ENCODE results near the gene SUPT6H. TPM values are rescaled to one million over a fixed set of nuclear protein-coding genes. Genes with fewer than 3 reads are reported as not detected.

The SUPT6H gene
- total and polyA plus RNA-seq, 2 of the 4 experiments (the other 2 are of a cell fraction): 41.4 to 44.8 TPM

- Histone ChIP-seq H3K56ac (ENCODE audit: extremely low read depth, insufficient read depth, low read length) (no peak overlapping the region), H3K9me1 (ENCODE audit: insufficient read depth, low read length) (0 out of 2 replicates have a peak, but pooled peaks cover 9% of the 10 kb centered on the region), H2AK5ac (ENCODE audit: low read depth, low read length) (peak overlapping the region; percentile 85; the same call in 1 of the 2 replicates), H3K9ac (ENCODE audit: low read depth, low read length) (no peak overlapping the region), H3K23ac (ENCODE audit: low read depth, low read length) (no peak overlapping the region), H2BK5ac (ENCODE audit: low read depth, low read length, poor library complexity, severe bottlenecking) (no peak overlapping the region), H3K18ac (ENCODE audit: low read depth, low read length) (no peak overlapping the region), H3K4me1 (ENCODE audit: control insufficient read depth, insufficient read depth, low read length) (peaks cover 5% of the 10 kb centered on the region; the same call in 1 of the 2 replicates), H3K27me3 (ENCODE audit: control insufficient read depth, insufficient read depth, low read length) (no peaks in the 10 kb centered on the region), H4K5ac (ENCODE audit: low read depth, low read length) (no peak overlapping the region), H3K4me2 (ENCODE audit: low read depth, low read length) (no peak overlapping the region), H3K79me1 (ENCODE audit: low read depth in 1 of 2, low read length in 2 of 2) (peaks cover 0 to 15% of the 10 kb centered on the region in 2 experiments; a peak in 1 of 4 replicates), H4K20me1 (ENCODE audit: insufficient read depth, low read length) (peaks cover 16% of the 10 kb centered on the region), H2BK15ac (ENCODE audit: low read depth, low read length) (no peak overlapping the region), H4K91ac (ENCODE audit: insufficient read depth, low read depth, low read length) (no peak overlapping the region), H3K14ac (replicated peaks; ENCODE audit: low read depth, low read length) (0 out of 2 replicates have a peak overlapping the region, but pooled peaks have one; percentile 30), H3K4ac (ENCODE audit: low read depth, low read length) (0 out of 2 replicates have a peak overlapping the region, but pooled peaks have one; percentile 16), H2BK20ac (ENCODE audit: low read depth, low read length) (no peak overlapping the region), H3K9me3 (ENCODE audit: control insufficient read depth, insufficient read depth, low read length) (no peaks in the 10 kb centered on the region), H3K4me3 (ENCODE audit: insufficient read depth, low read depth, low read length) (no peak overlapping the region), H2AK9ac (replicated peaks; ENCODE audit: low read depth, low read length, poor library complexity) (peak overlapping the region; percentile 63), H2AFZ (replicated peaks; ENCODE audit: low read length, poor library complexity) (no peak overlapping the region), H2BK120ac (ENCODE audit: low read depth, low read length) (no peak overlapping the region), H3K27ac (ENCODE audit: insufficient read depth, low read length) (no peak overlapping the region), H3K36me3 (ENCODE audit: control insufficient read depth, insufficient read depth, low read length) (no peaks in the 10 kb centered on the region), H4K8ac (ENCODE audit: low read depth in 2 of 2, low read length in 2 of 2) (no peak overlapping the region)
- dilution Hi-C loops (cut with HindIII; ENCODE audit: low sequenced_read_pairs, unreplicated experiment) (no loop called here), intact Hi-C loops (cut with micrococcal nuclease) (no loop called here), in situ Hi-C loops (cut with MboI; ENCODE audit: low sequenced_read_pairs) (no loop called here)
- TF ChIP-seq USF2 (IDR thresholded peaks at IDR 0.05; ENCODE audit: low read depth, low read length) (no peak), FOS (IDR thresholded peaks at IDR 0.05; ENCODE audit: low read depth, low read length) (no peak), MXI1 (IDR thresholded peaks at IDR 0.05; ENCODE audit: borderline replicate concordance, low read depth, low read length) (no peak)
- WGBS, 2 experiments (ENCODE audit: extremely low coverage in 2 of 2, insufficient read length in 1 of 2): 80% methylated on average over 1 of the region's 10 CpGs; no CpG with 5 or more reads in 1 of the 2 experiments
- no peak for DNase-seq
- no TSS peak for BruUV-seq (replicated peaks)
- CTCF ChIA-PET: interaction anchor here (0.5 kb wide), 1 partner anchor 129 kb away, joined by 3 read pairs; no protein-coding TSS in a partner anchor
- ATAC-seq (ENCODE audit: low read depth): no peak
- POLR2A ChIA-PET (ENCODE audit: unreplicated experiment): interaction anchor here (0.6 kb wide), 1 partner anchor 14 kb away, joined by 7 read pairs; no protein-coding TSS in a partner anchor
Measured at GRCh38 chr17:28740406-28741357, 78.7 kb downstream of the SUPT6H start.

Data from IMR-90 (cell line).